ELR (cell line): ENCODE measurements around the gene DNAAF1.
"Not testable (repeated sequence)": the region's sequence is repeated elsewhere in the genome, so short reads cannot be mapped to it uniquely, and the experiment has no call there.

Source experiments
- DNase-seq: peaks from one replicate; pipeline ENCODE4 v3.0.0-alpha.2; 2015; ENCODE audit warnings: low read depth

The DNAAF1 gene

DNA sequence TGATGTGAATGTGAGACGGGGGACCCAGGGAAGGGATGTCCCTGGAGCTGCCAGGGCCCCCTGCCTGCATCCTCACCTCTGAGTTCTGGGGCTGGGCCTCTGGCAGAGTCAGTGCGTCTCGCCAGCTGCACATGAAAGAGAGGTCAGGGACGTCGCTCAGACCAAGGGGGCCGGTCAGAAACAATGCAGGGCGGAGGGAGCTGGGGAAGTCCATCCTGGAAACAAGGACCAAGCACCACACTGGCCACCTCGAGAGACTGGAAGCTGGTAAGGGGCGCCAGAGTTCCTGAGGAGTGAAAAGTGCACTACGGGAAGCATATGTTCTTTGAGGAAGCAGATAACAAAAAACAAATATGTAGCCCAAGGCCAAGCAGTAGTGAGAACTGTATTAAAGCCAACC is 39.7 kb downstream of the DNAAF1 start:
- DNase-seq: no peak

DNA sequence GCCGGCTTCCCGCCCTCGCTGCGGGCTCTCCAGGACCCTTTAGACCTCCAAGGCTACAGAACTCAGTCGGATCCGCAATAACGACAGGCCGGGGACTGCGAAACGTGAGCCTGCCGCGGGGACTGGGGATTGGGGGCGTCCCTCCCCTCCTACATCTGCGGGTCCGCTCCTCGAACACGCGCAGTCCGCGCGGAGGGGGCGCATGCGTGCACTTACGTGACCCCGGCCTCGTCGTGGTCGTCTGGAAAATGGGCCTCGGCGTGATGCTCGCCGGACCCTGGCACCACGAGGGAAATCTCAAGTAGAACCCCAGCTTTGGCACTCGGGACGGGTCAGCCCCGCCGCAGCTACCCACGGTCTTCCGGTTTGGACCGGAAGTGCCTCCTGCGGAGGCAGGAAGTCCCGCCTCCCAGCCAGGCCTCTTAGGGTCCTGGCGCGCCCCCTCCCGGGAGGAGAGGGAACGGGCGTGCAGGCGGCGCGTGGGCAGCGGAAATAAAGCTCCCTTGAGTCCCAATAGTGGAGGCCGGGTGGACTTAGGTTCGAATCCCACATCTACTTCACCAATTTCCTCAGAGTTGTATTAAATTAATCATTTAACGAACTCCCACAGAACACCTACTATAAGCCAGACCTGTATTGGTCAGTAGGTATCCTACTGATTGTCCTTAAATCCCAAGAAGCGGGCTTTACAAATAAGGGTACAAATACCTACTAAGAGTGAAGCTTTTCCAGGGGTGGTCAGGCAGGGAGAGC is 41.8 kb downstream of the DNAAF1 start, which contains the start of gene TAF1C:
TSS of gene TAF1C (minus strand) at position 373 of the 753 bp plus-strand sequence. CDS start 2,069 bp downstream, outside the sequence.
- peak; percentile 96 for DNase-seq

DNA sequence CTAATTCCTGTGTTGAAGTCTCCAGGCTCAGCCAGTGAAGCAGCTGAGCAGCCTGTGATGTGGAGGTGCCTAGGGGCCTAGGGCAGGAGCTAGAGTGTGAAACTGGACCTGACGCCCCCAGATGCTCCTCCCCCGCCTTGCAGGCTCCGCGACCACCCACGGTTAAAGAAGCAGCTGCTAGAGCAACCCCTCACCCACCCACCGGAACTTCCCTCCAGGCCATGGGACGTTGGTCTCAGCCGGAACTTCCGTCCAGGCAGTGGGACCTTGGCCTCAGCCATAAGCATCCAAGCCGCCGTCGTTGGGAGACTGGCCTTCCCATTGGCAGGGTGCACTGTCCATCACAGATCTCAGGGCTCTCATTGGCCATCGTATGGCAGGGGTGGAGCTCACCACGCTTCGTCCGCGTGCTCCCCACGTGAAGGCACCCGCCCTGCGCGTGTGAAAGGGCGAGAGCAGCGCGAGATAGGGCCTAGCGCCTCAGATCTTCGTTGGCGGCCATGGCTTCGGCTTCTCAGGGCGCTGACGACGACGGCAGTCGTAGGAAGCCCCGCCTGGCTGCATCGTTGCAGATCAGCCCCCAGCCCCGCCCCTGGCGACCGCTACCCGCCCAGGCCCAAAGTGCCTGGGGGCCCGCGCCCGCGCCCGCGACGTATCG is 45.8 kb downstream of the DNAAF1 start, which contains the start of gene ADAD2:
TSS of gene ADAD2 (plus strand) at position 427 of the 658 bp plus-strand sequence. CDS start at position 501, 74 bp downstream.
- peak; percentile 28 for DNase-seq

DNA sequence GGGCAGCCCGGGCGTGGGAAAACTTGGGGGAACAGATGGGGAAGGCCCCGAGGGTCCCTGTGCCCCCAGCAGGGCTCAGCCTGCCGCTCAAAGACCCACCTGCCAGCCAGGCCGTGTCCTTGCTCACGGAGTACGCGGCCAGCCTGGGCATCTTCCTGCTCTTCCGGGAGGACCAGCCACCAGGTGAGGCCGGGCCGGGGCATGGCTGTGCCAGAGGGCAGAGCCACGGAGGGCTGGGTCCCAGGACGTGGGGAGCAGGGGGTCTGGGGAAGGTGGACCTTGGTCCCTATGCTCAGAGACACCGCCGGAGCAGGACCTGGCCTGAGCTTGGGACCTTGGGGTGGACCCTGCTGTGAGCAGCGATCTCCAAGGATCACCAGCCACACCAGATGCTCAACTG is 46.4 kb downstream of the DNAAF1 start:
- no peak for DNase-seq

DNA sequence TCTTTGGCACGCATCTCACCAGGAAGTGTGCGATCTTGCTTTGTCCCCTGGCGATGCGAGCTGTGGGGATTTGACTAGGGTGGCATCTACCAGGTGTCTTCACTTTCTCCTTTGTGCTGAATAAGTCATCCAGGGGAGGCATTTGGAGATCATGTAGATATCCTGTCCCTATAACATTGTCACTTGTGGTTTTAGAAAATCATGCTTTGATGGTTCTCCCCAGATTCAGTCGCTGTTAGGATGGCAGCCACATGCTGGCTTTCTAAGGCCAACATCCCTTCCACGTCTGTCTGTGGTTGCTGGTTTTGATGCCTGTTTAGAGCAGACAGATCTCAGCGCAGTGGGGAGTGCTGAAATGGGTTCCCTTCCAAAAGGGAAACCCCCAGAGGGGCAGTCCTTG is 48.4 kb downstream of the DNAAF1 start:
- no peak for DNase-seq

DNA sequence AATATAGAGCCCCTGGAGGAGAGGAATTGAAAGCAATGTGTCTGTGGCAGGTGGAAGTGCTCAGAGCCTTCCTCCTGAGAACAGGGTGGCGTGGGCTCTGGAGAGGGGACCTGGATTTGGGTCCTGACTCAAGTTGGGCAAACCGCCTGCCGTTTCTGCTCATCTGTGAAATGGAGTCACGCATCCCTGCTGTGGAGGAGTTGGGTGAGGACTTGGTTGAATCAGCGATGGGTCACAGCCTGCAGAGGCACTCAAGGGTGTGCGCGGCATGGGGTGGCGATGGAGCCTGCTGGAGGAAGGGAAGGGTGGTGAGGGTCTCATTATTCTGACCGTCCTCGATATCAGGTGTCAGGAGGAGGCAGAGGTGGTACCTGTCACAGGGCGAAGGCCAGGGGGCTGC is 48.9 kb downstream of the DNAAF1 start:
- no peak for DNase-seq

DNA sequence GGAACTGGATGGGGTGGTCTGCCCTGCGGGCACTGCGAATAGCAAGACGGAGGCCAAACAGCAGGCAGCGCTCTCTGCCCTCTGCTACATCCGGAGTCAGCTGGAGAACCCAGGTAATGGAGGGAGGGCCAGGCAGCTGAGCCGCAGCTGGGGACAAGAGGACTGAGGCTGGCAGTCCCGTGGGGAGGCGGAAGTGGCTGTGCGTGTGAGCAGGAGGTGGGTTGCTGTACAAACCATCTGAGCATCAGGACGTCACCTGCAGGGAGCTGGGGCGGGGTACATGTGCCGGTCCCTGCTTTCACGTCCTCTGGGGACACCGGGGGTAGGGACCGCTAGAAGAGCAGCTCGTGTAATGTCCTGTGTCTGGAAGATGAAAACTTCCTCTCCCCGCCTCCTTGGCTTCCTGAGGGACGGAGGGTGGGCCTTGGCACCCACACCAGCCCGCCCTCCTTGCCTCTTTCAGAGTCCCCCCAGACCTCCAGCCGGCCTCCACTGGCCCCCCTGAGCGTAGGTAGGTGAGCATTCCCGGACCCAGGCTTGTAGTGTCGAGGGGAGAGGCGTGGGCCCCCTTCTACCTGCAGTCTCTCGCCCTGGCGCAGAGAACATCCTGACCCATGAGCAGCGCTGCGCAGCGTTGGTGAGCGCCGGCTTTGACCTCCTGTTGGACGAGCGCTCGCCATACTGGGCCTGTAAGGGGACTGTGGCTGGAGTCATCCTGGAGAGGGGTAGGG is 49.5 kb downstream of the DNAAF1 start:
- DNase-seq: no peak

DNA sequence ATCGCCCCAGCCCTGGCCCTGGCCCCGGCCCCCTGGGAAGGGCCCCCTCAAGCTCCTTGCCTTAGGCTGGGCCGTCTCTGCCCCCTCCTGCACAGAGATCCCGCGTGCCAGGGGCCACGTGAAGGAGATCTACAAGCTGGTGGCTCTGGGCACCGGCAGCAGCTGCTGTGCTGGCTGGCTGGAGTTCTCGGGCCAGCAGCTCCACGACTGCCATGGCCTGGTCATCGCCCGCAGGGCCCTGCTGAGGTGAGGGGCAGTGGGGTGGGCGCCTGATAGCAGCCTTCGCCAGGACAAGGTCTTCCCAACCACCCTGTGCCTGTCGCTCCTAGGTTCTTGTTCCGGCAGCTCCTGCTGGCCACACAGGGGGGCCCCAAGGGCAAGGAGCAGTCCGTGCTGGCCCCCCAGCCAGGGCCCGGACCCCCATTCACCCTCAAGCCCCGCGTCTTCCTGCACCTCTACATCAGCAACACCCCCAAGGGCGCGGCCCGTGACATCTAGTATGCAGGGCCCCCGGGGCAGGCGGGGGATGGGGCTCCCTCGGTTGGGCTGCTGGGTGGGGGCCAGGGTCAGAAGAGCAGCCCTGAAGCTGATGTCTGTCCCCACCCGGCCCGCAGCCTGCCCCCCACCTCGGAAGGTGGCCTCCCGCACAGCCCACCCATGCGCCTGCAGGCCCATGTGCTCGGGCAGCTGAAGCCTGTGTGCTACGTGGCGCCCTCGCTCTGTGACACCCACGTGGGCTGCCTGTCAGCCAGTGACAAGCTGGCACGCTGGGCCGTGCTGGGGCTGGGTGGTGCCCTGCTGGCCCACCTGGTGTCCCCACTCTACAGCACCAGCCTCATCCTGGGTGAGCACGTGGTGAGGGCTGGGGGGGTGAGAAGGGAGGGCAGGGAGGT is 50.3 kb downstream of the DNAAF1 start:
- no peak for DNase-seq

DNA sequence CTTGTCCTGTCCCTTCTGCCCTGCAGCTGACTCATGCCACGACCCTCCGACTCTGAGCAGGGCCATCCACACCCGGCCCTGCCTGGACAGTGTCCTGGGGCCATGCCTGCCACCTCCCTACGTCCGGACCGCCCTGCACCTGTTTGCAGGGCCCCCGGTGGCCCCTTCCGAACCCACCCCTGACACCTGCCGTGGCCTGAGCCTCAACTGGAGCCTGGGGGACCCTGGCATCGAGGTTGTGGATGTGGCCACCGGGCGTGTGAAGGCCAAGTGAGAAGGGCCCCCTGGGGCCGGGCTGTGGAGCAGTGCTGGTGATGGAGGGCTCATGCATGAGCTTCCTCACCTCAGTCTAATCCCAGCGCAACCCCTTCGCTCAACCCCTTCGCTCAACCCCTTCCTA is 51.0 kb downstream of the DNAAF1 start:
- DNase-seq: no peak

DNA sequence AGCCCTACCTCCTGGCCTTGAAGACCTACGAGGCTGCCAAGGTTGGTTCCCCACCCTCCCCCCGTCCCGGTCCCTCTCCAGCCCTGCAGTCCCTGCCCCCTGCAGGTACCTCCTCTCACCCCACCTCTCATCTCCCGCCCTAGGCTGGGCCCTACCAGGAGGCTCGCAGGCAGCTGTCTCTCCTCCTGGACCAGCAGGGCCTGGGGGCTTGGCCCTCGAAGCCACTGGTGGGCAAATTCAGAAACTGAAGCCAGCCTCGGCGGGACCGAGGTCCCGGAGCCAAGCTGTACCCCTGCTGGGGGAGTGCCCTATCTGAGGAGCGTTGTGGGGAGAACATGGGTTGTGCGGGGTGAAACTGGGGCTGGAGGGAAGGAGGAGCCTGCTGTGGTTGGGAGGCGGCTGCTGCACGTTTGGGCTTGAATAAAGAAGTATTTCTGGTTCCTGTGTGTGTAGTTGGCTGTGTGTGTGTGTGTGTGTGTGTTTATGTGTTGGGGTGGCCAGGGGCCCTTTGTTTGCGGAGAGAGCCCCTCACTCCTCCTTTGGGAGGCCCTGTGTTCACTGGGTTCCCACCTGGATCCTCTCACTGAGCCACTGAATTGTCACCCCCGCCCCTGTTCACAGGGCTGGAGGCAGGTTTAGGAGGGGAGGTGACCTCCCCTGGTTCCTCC is 51.8 kb downstream of the DNAAF1 start:
- DNase-seq: no peak

DNA sequence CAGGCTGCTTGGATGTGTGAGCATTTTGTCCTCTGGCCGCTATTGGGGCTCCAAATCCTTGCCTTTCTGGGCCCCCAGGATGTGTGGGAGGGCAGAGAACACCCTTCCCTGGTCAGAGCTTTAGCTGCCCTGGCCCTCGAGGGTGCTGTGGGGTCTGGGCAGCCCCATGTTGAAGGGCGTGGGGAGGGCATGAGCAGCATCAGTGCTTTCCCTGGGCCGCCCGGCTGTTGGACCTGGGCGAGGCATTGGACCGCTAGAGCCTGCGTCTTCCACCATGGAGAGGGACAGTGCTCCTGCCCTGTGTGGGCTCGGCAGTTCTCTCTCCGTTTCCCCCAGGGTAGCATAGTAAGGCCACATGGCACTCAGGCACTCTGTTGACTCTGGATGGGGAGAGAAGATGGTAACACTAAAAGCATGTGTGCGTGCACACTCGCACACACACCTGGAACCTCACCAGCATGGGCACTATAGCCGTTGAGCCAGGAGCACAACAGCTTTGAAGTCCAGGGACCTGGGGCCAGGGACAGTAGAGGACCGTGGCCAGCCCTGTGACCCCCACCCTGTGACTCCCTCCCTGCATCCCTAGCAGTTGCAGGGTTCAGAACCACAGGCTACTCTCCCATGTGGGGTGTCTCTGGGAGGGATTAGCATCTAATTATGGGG is 52.5 kb downstream of the DNAAF1 start:
- DNase-seq: no peak

DNA sequence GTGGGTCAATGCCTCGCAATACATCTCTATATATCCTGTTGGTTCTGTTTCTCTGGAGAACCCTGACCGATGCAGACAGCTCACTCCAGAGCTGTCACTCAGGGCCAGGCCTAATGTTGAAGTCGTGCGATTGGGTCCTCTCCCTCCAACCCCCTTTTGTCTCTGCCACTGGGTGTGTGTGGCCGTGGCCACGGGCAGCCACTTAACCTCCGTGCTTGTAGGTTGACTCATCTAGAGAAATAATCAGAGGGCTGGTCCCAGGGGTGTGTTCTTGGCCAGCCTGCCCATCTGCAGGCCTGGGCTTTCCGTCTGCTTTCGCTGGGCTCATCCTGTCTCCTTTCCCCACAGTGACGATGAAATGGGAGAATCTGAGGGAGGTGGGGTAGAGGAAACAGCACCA is 53.3 kb downstream of the DNAAF1 start:
- peak; percentile 34 for DNase-seq

DNA sequence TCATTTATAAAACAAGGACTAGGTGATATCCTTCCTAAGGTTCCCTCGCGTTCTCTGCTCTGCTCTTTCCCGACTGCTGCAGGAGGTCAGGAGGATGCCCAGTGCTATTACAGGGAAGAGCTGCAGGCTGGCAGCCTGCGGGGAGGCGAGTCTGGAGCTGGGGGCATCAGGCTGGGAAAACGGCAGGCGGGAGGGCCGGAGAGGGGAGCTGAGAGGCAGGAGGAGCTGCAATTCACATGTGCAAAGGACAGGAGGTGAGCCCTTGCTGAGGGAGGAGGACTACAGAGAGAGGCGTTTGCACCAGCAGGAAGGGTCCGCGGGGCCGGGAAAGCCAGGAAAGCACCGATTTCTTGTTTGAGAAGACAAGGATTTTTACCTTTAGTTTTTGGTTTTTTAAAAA is 54.0 kb downstream of the DNAAF1 start:
- DNase-seq: no peak

DNA sequence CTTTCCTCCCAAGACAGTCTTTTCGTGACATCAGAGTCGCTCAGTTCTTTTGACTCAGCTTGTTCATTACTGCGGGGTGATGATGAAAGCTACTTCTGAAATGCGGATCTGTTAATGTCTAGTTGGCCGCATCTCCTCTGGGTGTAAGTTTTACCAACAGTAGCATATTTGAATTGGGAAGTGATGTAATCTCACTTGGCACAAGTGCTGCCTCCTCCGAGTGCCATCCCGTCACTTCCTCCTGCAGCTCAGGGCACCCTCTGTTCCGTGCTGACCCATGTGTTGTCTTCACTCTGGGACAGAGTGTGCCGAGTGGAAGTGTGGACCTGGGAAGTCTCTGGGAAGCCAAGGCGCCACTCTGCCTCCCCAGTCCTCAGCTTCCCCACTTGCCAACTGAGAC is 54.8 kb downstream of the DNAAF1 start:
- peak; percentile 28 for DNase-seq

DNA sequence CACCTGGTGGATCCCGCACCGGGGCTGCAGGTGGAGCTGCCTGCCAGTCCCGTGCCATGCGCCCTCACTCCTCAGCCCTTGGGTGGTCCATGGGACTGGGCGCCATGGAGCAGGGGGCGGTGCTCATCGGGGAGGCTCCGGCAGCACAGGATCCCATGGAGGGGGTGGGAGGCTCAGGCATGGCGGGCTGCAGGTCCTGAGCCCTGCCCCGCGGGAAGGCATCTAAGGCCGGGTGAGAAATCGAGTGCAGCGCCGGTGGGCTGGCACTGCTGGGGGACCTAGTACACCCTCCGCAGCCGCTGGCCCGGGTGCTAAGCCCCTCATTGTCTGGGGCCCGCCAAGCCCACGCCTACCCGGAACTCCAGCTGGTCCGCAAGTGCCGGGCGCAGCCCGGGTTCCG is 59.4 kb downstream of the DNAAF1 start:
- DNase-seq: not testable (repeated sequence)

DNA sequence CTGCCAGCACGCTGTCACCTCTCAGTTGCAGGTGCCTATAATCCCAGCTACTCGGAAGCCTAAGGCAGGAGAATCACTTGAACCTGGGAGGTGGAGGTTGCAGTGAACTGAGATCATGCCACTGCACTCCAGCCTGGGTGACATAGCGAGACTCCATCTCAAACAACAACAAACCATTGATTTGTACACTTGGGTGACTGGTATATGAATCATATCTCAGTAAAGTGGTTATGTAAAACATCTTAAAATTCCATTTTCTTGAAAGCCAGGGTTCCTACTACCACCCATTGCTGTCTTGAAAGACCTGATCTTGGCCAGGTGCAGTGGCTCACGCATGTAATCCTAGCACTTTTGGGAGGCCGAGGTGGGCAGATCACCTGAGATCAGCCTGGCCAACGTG is 60.0 kb downstream of the DNAAF1 start:
- peak; percentile 66 for DNase-seq

DNA sequence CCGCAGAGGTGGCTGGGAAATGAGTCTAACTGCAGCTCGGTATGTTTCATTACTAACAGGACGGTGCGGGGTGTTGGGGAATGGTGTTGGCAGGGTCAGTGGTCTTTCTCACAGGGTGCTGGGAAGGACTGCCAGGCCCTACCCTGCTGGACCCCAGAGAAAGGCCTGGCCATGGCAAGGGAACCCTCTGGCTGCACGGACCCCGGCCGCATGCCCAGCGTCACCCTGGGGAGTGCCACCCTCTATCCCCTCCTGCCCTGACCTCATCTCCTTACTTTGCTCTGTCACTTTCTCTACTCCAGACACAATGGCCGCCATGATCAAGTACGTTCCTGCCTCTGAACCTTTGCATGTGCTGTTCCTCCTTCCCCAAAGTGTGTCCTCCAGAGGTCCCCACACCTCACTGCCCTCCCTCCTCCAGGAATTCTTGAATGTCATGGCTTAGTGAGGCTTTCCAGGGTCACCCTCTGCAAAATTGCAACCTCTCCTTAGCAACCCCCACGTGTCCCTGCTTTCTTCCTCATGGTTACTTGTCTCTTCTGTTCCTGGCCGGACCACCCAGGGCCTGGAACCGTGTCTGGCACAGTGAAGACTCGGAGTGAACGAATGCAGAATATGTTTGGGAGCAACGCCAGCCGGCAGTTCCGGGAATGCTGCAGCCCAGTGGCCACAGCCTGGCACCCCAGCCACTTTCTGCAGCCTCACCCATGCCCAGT is 61.0 kb downstream of the DNAAF1 start:
- peak; percentile 20 for DNase-seq

DNA sequence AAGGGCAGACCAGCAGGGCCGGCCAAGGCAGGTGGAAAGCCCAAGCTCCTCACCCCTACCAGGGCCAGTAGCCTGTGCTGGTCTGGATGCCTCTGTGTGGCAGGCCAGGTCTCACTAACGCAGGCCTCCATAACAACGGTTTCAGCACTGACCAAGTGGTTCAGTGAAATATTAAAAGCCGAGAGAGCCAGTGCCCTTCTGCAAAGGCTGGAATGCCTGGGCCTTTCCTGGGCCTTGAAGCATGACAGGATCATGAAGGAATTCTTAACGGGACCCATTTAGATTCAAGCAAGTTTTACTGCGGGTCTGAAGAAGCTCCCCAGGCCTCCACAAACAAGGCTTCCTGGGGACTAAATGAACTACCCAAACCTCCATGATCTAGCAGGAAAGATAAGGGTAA is 62.1 kb downstream of the DNAAF1 start:
- no peak for DNase-seq

DNA sequence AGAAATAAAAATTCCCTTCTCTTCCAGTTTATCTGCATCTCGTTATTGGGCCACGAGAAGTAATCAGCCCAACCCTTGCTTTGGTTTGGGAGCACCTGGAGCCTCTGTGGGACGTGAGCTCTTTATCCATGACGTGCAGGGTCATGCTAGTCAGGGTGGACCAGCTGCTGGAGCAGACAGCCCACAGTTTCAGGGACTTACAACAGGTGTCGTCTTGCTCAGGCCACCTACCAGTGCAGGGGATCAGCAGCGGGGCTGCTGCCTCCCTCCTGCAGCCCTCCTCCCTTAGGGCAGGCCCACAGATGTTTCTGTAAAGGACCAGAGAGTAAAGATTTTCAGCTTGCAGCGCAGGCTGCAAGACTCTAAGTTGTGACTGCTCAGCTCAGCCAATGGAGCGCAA is 62.8 kb downstream of the DNAAF1 start:
- no peak for DNase-seq

DNA sequence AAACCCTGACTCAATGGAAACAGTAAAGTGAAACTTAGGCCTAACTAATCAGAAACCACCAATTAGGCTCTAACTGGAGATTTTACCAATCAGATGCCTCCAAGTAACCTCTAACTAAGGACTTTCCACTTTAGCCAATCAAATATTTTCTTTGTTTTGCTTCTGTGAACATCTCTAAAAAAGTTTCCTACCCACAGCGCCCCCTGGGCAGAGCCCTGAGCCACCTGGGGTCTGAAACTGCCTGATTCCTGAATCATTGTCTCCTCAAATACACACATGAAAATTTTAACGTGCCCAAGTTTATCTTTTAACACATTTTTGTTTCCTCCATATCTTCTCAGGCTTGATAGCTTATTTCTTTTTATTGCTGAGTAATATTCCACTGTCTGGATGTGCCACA is 64.9 kb downstream of the DNAAF1 start:
- DNase-seq: peak; percentile 43
